A673 (cell line): ENCODE data around the gene MED22.

Source experiments
- EZH2 ChIP-seq: fragments of 200-600 bp; sonication (generic); IDR thresholded peaks from 2 replicates; pipeline ENCODE4 v1.6.1; 2017; ENCODE audit warnings: borderline replicate concordance, low read depth, mild to moderate bottlenecking, mixed read lengths, antibody characterized with exemption, low read length; ENCODE audit not compliant: poor library complexity, severe bottlenecking
- TF ChIP-seq, protein P1 (sequence below): fragments of 300-800, 200-600 bp; sonication (generic); conservative IDR thresholded peaks from 2 replicates; pipeline ENCODE4 v1.5.1; 2017; ENCODE audit warnings: low read depth, mild to moderate bottlenecking, antibody characterized with exemption, low read length, moderate library complexity, mixed read lengths

DNA sequence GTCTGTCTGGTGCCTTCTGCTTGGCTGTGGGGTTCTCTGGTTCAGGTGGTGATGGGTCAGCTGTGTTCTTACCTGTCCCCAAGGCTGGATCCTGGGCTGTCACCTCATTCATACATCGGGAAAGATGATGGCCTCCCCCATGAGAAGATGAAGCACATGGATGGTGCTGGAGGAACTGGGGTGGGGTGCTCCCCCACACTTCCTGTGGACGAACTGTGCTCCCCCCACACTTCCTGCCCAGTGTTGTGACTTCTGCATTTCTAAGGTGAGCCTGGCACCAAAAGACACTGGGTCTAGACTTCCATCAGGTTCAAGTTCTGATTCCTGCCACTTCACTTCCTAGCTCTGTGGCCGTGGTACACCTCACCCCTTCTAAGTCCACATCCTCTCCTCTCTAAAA, 7.7 kb downstream of the MED22 start:
- TF ChIP-seq, protein P1, sequence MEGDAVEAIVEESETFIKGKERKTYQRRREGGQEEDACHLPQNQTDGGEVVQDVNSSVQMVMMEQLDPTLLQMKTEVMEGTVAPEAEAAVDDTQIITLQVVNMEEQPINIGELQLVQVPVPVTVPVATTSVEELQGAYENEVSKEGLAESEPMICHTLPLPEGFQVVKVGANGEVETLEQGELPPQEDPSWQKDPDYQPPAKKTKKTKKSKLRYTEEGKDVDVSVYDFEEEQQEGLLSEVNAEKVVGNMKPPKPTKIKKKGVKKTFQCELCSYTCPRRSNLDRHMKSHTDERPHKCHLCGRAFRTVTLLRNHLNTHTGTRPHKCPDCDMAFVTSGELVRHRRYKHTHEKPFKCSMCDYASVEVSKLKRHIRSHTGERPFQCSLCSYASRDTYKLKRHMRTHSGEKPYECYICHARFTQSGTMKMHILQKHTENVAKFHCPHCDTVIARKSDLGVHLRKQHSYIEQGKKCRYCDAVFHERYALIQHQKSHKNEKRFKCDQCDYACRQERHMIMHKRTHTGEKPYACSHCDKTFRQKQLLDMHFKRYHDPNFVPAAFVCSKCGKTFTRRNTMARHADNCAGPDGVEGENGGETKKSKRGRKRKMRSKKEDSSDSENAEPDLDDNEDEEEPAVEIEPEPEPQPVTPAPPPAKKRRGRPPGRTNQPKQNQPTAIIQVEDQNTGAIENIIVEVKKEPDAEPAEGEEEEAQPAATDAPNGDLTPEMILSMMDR, result no peak
- TF ChIP-seq EZH2, result no peak
